HG02884 (cell line): ENCODE measurements around the gene C4A.
"Not testable (repeated sequence)": the region's sequence is repeated elsewhere in the genome, so short reads cannot be mapped to it uniquely, and the experiment has no call there.

Source experiments
- ATAC-seq: cut with Tn5 transposase; IDR thresholded peaks from one replicate; pipeline ENCODE4 v1.9.1; 2021; ENCODE audit warnings: mild to moderate bottlenecking, moderate library complexity; ENCODE audit not compliant: unreplicated experiment

The C4A gene

GRCh38 chr6:32047539-32047854, 65.6 kb downstream of the C4A start:
- no peak for ATAC-seq

- no peak for ATAC-seq
Measured at GRCh38 chr6:32047855-32048766, 66.3 kb downstream of the C4A start.

- ATAC-seq = not testable (repeated sequence)
Measured at GRCh38 chr6:32049149-32049548, 67.3 kb downstream of the C4A start.

- ATAC-seq = not testable (repeated sequence)
Measured at GRCh38 chr6:32049736-32050135, 67.9 kb downstream of the C4A start.

GRCh38 chr6:32050562-32050961, 68.7 kb downstream of the C4A start:
- no peak for ATAC-seq
